Stimulated activated CD8-positive, alpha-beta memory T cell treated with anti-CD3 and anti-CD28 coated beads, Interleukin-15, amount 100 ng/mL, for 48 hours (primary cell): Measurements from ENCODE around the gene FBLN2.
"Not testable (repeated sequence)": the region's sequence is repeated elsewhere in the genome, so short reads cannot be mapped to it uniquely, and the experiment has no call there.

Experiments used
- DNase-seq, 2 donors: peaks; one replicate each; pipeline ENCODE4 v3.0.0-alpha.2; 2020; ENCODE audit warnings: low read depth in 2 of 2

Gene FBLN2

DNA sequence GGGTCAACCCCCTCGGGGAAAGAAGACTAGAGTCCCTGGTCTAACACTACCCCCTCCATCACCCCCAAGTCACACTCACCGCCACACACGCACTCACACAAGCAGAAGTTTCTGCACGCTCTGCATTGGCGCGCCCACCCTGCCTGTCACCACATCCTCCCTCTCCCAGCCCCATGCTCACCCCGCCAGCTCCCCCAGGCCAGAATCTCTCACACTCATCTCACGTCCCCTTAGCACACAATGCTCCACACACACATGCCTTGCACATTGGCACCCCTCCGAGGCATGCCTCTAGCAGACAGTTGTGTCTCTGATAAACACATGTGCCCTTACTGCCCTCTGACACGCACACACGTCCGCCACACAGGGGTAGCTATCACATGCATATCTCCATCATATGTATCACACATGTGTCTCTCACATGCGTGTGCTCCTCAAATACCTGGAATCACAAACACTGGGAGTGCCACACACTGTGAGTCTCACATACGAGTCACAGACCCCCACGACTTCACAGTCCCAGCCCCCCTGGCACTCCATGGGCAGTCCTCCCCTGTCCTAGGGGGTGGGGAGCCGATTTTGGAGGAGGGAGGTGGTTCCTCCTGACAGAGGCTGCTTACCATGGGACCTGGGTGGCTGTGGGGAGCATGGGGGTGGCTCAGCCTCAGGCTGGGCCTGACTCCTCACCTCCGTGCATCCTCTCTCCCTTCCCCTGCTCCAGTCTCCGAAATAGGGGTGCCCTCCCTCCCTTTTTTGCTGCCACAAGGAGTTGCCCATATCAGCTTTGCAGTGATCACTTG, 898 bp downstream of the FBLN2 start:
- no peak for DNase-seq

DNA sequence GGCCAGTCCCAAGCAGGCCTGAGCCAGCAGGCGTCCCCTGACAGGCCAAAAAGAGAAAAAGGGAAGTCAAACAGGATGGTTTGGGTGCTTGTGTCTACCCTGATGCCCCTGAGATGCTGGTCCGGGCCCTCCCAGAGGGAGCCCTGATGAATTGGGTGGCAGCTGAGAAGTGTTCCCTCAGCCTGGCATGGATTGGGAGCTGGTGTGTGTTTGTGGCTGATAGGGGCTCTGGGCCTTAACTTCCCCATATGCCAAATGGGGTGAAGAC, 1.4 kb downstream of the FBLN2 start:
- DNase-seq: no peak

DNA sequence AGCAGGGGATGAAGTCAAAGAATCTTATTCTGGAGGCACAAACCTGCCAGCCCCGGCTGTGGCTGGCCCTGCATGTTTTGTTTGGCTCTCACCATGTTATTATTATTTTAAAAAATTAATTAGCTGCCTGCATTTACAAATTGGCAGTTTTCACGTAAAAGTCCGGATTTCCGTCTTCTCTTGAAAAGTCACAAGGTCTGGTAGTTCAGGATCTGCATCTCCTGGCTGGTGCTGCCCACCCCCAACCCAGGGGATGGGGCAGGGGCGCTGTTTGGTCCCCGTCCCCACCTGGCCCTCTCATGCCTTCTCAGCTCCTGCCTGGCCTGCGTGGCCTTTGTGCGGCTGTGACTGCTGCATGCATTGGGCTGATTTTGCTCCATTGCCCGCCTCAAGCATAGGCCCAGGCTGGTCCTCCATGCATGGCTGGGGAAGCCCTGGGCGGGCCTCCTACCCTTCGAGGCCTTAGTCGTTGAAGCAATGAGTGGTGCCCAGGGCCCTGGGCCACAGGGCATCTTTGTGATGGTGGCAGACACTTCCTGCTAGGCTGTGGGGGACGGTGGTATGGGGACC, 2.0 kb downstream of the FBLN2 start:
- DNase-seq: no peak

DNA sequence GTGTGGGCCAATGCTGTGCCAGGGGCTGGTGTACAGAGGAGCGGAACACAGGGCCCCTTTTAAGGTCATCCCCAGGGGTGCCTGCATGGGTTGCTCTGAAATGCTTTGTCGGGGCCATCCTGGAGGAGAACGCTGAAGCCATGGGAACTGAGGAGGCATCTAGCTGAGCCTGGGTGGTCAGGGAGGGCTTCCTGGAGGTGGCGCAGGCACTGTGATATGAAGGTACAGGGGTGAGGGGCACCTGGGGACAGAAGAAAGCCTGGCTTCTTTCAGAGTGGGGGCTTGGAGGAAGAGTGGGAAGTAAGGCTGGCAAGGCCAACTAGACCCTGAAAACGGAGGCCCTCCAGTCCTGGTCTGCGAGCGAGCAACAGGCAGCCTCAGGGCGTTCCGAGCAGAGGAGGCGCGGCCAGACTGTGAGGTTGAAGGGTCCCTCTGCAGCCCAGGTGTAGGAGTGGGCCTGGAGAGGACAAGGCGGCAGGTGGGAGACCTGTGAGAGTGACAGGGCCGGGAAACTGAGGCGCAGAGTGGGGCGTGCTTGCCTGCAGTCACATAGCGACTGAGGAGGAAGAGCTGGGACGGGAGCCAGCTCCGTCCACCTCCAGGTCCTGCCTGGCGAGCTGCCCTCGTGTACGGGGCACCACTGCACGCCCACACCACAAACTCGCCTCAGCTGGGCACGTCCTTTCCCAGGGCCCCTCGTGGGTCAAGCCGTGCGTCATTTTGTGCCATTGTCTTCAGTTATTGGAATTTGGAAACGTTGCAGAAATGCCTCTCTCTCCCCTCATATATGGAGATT, 4.1 kb downstream of the FBLN2 start:
- DNase-seq: no peak

DNA sequence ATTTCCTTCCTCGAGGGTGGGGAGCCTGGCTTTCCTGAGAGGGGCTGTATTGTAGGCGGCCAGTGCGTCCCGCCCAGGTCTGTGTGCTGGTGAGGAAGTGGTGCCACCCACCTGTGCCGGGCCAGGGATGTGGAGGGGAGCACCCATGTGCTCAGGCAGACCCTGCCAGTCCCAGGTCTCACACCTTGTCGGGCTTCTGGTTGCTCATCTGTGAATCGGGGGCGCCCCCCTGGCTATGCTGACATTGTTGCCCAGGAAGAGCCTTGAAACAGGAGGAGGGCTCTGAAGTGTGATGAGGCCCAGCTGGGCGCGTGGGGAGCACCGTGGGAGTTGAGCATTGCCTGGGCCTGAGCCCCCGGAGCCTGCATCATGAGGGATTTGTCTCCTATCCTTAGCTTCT, 4.8 kb downstream of the FBLN2 start:
- DNase-seq: no peak

DNA sequence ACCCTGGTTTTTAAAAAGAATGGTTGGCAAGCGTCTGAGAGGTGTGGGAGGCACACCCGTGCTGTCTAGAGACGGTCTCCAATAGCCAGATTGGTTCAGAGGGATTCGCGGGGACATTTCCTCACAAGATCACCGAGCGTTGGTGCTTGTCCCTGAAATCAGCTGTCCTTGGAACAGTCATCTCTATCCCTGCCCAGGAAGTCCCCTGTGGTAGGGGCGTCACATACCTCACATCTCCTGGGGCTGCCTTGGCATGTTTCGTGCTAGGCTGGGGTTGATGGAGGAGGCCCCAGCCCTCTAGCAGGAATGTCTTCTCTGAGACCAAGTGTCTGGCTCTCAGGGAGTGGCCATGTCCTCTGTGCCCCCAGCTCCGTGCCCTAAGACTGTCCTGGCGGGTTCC, 6.8 kb downstream of the FBLN2 start:
- no peak for DNase-seq

DNA sequence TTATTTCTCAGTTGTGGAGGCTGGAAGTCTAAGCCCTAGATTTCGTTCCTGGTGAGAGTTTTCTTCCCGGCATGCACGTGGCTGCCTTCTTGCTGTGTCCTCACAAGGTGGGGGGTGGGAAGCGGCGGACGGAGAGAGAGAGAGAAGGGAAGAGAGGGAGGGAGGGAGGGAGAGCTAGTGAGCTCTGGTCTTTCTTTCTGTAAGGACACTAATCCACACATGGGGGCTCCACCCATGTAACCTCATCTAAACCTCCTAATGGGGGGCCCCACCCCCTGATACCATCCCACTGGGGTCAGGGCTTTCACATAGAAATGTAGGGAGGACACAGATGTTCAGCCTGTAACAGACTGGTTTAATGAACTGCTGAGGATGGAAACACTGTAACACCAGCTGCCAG, 7.3 kb downstream of the FBLN2 start:
- no peak for DNase-seq

DNA sequence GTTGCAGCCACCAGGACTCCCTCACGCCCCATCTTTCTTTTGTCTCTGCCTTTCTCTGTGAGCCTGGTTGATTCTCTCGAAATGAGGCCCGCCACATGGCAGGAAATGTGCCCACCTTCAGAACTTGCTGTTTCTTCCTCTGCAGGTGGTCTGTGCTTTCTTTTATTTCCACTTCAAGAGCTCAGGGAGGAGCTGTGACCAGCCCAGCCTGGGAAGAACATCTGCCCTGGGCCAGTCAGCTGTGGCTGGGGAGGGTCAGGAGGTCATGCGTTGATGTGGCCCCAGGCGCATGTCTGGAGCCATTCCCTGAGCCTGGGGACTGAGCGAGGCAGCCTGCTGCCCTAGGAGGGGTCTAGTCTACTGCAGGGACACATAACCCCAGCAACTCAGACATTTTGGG, 8.0 kb downstream of the FBLN2 start:
- DNase-seq: no peak

DNA sequence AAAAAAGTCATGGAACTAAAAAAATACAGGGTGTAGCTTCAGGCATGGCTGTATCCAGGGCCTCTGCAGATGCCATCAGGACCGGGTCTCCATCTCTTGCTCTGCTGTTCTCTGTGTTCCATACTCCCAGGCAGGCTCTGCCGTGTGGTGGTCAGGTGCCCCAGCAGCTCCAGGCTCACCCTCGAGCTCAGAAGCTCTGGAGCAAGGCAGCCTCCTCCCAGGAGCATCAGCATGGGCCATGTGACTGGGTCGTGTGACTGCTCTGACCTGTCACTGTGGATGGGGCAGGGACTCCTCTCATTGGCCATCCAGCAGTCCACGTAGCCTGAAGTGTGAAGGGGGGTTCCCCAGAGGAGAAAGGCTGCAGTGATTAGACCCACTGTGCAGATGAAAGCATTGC, 8.5 kb downstream of the FBLN2 start:
- DNase-seq: no peak

DNA sequence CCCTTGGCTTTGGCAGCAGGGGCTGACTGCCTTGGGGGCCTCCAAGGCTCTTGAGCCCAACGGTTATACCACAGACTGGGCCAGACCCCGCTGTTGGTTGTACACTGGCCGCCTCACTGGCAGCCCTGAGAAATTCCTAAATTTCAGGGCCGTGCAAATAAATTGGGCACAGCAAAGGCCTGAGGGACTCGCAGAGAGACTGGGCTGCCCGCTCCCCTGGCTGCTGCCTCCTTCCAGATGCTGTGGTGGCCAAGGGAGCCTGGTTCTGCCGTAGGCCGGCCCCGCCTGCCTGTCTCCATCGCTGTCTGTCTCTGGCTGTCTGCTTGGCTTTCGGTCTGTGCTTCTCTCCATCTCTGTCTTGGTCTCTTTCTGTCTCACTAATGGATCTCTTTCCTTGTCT, 9.0 kb downstream of the FBLN2 start:
- DNase-seq: no peak

DNA sequence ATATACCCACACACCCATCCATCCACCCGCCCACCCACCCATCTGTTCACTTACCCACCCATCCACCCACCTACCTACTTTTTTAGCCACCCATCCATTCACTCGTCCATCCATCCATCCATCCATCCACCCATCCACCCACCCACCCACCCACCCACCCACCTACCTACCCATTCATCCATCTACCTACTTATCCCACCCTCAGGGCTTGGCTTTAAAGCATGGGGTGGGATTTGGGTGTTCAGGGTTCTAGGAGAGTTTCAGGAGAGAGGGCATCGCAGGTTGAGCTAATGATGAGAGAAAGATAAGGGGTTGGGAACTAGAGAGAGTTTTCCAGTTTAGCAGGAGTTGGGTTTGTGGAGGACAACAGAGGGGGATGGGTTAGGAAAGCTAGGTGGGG, 9.7 kb downstream of the FBLN2 start:
- no peak for DNase-seq

DNA sequence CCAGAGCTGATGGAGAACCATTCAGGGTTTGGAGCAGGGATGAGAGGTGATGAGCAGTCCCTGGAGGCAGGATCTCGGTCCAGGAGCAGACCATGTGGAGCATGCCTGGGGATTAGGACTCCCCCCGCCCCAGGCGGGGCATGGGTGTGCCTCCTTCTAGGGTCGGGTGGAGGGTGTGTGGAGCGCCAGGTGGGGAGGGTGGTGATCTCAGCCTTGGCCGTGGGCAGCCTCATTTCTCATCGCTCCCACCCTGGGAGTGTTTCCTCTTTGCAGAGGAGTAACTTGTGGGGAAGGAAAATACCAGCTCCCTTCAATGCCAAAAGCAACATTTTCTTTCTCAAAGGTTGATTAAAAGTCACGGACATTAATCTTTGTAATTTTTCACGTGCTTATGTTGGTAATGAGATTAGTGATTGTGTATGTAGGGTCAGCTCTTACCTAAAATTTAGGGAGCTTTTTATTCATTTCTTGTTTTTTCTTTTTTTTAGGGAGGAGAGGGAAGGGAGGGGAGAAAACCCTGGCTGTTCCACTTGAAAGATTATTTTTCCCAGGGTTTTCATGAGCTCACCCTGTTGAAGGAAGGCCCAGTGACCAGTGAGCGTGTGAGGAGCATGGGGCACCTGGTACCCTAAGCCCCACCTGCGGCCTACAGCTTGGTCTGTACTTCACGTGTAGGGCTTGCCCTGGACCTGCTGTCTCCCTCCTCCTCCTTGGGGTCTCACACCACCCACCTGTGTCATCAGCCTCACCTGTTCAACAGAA, 11.0 kb downstream of the FBLN2 start:
- no peak for DNase-seq

DNA sequence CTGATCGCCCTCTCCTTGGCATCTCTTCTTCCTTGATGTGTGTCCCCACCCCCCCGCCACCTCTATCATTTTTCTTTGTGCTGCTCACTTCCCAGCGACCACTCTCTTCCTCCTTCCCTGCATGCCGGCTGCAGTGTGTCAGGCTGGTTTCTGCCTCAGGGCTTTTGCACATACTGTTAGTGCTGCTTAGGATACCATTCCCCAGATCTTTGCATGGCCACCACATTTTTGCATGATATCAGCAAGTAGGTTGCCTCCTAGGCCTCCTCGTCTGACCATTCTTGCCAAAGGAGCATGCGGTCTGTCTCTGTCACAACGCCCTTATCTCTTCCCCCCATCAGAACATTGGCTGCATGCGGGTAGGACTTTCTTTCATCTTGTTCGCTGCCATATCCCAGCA, 12.5 kb downstream of the FBLN2 start:
- DNase-seq: no peak

DNA sequence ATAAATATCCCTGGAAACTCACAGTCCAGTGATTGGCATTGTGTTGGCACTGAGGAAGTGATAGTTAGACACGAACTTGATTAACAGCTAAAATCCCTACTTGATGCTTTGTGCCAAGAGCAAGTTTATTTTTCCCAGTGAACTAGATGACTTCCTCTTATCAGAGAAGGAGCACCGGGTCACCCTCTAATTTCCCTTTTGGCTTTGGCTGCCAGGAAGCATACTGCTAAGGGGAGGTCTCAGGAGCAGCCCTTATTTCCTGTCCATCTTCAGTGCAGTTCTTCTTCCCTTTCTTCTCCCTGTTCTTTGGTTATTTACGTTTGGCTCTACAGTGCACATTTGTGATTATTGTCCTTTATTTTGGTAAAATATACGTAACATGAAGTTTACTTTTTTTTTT, 13.0 kb downstream of the FBLN2 start:
- no peak for DNase-seq

DNA sequence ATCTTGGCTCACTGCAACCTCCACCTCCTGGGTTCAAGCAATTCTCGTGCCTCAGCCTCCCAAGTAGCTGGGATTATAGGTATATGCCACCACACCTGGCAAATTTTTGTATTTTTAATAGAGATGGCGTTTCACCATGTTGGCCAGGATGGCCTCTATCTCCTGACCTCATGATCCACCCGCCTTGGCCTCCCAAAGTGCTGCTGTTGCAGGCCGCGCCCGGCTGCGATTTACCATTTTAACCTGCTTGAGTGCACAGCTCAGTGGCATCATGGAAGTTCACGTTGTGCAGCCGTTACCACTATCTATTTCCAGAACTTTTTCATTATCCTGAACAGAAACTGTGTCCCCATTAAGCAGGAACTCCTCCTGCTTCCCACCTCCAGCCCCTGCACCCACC, 13.5 kb downstream of the FBLN2 start:
- not testable (repeated sequence) for DNase-seq

DNA sequence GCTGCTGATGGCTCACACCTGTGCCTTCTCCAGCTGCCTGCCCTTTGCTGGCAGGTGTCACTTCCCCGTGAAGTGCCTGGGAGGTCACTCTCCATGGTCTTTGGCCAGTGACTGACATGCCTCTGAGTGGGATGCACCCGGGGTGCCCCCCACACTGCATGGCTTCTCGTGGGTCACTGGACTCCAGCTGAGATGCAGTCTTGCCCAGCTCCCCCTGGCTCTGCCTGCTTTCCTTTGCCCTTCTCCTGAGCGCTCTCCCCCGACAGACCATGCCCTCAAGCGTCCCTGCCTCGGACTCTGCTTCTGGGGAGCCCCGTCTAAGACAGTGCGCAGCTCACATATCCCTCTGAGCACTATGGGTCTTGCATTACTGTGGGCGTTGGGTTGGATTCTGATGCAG, 14.4 kb downstream of the FBLN2 start:
- DNase-seq: no peak

DNA sequence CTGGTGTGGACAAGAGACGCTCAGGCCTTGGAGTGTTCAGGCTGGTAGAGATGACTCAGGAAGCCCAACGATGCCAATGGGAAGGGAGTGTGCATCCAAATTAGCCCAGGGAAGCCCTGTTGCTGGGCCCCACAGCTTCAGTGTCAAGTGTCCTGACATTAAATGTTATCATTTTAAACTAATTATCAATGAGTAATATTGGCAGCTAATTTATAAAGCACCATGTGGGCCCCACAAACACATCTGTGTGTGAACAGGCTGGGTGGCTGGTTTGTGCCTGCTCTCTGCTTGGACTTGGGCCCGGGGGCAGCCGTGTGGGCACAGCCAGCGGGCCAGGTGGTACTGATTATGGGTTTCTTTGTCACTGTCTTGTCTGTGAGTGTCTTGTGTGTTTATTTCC, 15.0 kb downstream of the FBLN2 start:
- no peak for DNase-seq

DNA sequence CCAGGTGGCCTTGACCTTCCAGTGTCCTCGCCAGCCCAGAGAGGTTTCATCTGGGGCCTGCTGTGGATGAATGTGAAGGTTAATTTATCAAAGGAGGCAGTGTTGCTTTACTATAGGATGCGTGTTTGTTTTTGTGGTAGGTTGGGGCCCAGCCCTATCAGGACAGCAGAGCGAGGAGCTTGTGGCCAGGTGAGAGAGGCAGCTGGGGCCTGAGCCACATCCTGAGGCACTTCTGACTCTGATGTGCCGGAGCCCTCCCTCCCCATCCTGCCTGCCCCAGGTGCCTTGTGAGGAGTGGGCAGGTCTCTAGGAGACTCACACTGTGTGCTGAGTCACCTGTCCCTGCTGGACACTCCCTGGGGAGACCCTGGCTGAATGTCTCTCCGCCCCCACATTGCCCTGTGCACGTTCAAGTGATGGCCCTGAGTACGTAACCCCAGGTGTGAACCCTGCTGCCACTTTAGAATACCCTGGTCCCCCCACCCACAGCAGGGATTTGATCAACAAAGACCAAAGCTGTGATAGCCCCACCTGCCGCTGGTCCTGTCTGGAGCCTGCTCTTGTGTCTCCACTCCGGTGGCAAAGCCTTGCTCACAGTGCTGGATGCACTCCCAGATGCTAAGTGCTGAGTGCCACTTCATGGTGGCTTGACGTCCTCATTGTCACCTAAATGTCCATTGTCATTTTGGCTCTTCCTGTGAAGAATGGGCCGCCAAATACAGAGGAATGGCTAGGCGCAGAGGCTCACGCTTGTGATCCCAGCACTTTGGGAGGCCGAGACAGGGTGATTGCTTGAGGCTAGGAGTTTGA, 16.0 kb downstream of the FBLN2 start:
- DNase-seq: no peak

DNA sequence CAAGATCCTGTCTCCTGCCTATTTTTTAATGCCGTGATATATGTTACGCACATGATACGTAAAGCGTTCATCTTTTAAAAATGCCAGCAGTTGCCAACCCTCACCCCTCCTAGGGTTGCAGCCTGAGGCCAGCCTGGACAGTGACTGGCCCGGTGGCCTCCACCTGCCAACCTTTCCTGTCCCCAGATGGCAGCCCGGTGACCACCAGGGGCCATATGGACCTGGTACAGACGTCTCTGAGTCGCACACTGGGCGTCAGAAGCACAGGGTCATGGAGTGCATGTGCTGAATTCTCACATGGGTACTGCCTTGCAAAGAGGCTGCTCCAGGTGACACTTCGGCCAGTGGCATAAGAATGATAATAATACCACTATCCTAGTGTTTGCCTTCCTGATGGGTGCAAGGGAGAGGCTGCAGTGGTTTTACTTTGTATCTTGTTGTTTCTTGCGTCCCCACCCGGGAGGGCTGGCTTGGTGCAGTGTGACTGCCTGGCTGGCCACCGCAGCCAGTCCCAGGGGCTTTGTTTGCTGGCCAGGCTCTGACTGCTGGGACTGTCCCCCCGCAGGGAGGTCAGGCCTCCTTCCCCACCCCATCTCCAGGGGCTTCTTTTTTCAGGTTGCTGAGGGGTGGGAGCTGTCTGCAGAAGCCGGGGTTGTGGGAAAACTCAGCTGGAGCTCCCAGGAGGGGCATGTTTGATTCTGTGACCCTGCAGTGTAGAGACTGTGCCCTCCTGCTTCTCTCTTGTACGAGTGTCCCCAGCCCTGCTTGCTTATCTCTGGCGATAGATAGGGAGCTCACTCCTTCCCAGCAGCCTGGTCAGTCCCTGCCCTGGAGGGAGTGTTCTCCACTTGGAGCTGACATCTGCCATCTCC, 16.9 kb downstream of the FBLN2 start:
- DNase-seq: no peak

DNA sequence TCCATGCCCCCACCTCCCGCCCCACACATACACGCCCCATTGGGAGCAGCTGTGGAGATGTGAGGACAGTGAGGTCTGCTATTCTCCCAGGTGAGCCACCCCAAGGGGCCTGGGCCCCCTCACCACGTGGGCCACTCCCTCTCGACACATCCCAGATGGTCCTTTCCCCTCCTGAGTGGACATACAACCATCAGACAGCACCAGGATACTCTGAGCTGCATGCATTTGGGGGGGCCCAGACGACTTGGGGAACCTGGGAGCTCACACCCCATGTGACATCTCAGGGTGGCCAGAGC, 17.5 kb downstream of the FBLN2 start:
- no peak for DNase-seq

DNA sequence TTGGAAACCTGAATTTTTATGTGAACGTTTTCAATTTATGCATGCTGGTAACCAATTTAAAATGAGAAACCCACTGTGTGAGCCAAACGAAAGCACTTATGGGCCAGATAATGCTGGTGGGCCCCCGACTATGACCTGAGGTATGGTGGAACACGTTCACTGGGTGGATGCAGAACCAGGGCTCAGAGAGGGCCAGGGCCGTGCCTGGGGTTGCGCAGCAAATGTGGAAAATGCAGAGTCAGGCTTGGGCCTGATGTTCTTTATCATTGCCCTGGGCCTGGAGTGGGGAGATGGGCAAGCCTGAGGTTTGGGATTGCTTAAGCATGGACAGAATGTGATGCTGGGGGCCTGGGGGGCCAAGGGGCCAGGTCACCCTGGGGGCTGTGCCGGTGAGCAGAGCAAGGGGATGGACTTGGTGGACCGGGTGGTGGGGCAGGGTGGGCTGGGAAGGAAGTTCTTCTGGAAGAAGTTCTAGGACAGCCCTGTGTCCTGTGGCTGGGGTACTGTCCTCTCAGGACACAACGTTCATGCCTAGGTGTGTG, 17.9 kb downstream of the FBLN2 start:
- DNase-seq: no peak
